Effector CD8-positive, alpha-beta T cell (primary cell): ENCODE results near the gene RETREG1.
"Not testable (repeated sequence)": the region's sequence is repeated elsewhere in the genome, so short reads cannot be mapped to it uniquely, and the experiment has no call there.

Source experiments
- DNase-seq: peaks from one replicate; lab custom pipeline; 2025; lab: John Stamatoyannopoulos, UW

The RETREG1 gene

GRCh38 chr5:16487456-16487855, 129.3 kb downstream of the RETREG1 start:
- no peak for DNase-seq

- DNase-seq = no peak
These were observed 130.1 kb downstream of the RETREG1 start for GRCh38 chr5:16486711-16487111.

- no peak for DNase-seq
These were observed 131.1 kb downstream of the RETREG1 start for GRCh38 chr5:16485656-16486055.

- DNase-seq = no peak
These were observed 132.7 kb downstream of the RETREG1 start for GRCh38 chr5:16484081-16484480.

- DNase-seq = no peak
These were observed 133.4 kb downstream of the RETREG1 start for GRCh38 chr5:16483361-16483760.

- no peak for DNase-seq
These were observed 133.9 kb downstream of the RETREG1 start for GRCh38 chr5:16482891-16483290.

GRCh38 chr5:16480821-16481538, 135.8 kb downstream of the RETREG1 start:
- no peak for DNase-seq

- DNase-seq = no peak
These were observed 136.7 kb downstream of the RETREG1 start for GRCh38 chr5:16480144-16480543.

GRCh38 chr5:16477541-16477940, 139.3 kb downstream of the RETREG1 start:
- DNase-seq = no peak

- not testable (repeated sequence) for DNase-seq
These were observed 140.4 kb downstream of the RETREG1 start for GRCh38 chr5:16476417-16476816.

GRCh38 chr5:16471387-16471786, 145.4 kb downstream of the RETREG1 start:
- no peak for DNase-seq

- DNase-seq = no peak
These were observed 149.2 kb downstream of the RETREG1 start for GRCh38 chr5:16467363-16468219.

GRCh38 chr5:16465544-16466432, 151.0 kb downstream of the RETREG1 start, which contains the start of gene ZNF622:
Gene ZNF622, minus strand, starts transcription at chr5:16465800. Its CDS starts 135 bp downstream, at chr5:16465665.
- DNase-seq = peak; percentile 83

- DNase-seq = no peak
These were observed 151.9 kb downstream of the RETREG1 start for GRCh38 chr5:16464664-16465543.

GRCh38 chr5:16464231-16464630, 152.6 kb downstream of the RETREG1 start:
- DNase-seq = no peak

- no peak for DNase-seq
These were observed 155.0 kb downstream of the RETREG1 start for GRCh38 chr5:16461782-16462181.

GRCh38 chr5:16461026-16461425, 155.8 kb downstream of the RETREG1 start:
- no peak for DNase-seq

GRCh38 chr5:16459451-16459850, 157.3 kb downstream of the RETREG1 start:
- no peak for DNase-seq

- DNase-seq = no peak
These were observed 158.9 kb downstream of the RETREG1 start for GRCh38 chr5:16457853-16458252.

GRCh38 chr5:16457451-16457850, 159.3 kb downstream of the RETREG1 start:
- DNase-seq = no peak
